ENCODE data around the gene ADAMTS14. TPM values are rescaled to one million over a fixed set of nuclear protein-coding genes. Genes with fewer than 3 reads are reported as not detected.
"Not testable (repeated sequence)": the region's sequence is repeated elsewhere in the genome, so short reads cannot be mapped to it uniquely, and the experiment has no call there.

The ADAMTS14 gene
- total RNA-seq, 1 experiment from 2014 or later = 0.91 TPM

DNA sequence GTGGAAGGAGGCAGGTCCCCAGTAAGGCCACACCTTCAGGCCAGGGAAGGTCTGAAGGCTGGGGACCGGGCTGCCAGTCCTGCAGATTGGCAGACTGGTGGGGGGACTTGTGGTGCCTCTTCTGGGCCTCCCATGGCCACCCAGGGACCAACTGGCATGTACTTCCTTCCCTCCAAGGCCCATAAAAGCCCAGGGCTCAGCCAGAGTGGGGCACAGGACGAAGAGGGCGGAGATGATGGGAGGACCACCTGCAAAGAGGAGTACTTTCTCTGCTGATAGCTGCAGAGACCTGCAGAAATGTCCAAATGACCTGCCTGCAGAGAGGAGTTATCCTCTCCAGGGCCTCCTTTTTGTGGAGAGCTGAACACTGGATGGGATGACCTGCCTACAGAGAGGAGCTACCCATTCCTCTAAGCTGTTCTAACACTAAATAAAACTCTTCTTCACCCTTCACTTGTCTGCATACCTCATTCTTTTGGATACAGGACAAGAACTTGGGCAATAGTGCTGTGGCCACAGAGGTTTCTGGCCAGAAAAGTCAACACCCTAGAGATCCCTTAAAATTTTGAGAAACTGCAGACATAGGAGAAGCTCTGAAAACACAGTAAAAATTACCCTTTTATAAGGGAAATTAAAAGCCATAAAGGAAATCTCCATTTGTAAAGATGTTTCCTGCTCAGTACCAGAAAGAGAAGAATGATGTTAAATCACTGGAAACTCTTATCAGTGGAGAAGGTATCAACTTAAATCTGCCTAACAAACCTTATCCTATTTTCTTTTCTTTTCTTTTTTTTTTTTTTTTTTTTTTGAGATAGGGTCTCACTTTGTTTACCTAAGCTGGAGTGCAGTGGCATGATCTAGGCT lies 49.1 kb upstream of the ADAMTS14 start:
- no peak overlapping the region for H3K4me2 ChIP-seq (ENCODE audit: low read length)
- peaks cover 3% of the 10 kb centered on the region for H3K4me1 ChIP-seq (ENCODE audit: insufficient read depth, low read length)
- H3K9ac ChIP-seq (ENCODE audit: low read length) = no peak overlapping the region
- TF ChIP-seq EZH2 (IDR thresholded peaks at IDR 0.05; ENCODE audit: low read length, unreplicated experiment) (no peak), EZH2phosphoT487 (IDR thresholded peaks at IDR 0.05; ENCODE audit: borderline replicate concordance, low read length) (no peak), CTCF (conservative IDR thresholded peaks at IDR 0.05; ENCODE audit: low read depth, low read length) (no peak)
- H3K9me2 ChIP-seq (replicated peaks; ENCODE audit: low read length) = no peaks in the 10 kb centered on the region
- no peaks in the 10 kb centered on the region for H3K27me3 ChIP-seq (ENCODE audit: low read length)
- no peak for ATAC-seq
- no peak overlapping the region for H3K4me3 ChIP-seq (ENCODE audit: low read length)
- H2AFZ ChIP-seq (ENCODE audit: low read length) = no peak overlapping the region
- intact Hi-C loops (cut with micrococcal nuclease) = no loop called here
- ChIA-PET CTCF (no interaction called here), POLR2A (ENCODE audit: unreplicated experiment) (no interaction called here)
- H3K79me2 ChIP-seq (ENCODE audit: low read length) = no peaks in the 10 kb centered on the region
- no peaks in the 10 kb centered on the region for H4K20me1 ChIP-seq (ENCODE audit: low read length)
- BruUV-seq (replicated peaks) = no TSS peak
- H3F3A ChIP-seq (ENCODE audit: low read length, unreplicated experiment) = no peaks in the 10 kb centered on the region
- peaks cover 14% of the 10 kb centered on the region for H3K9me3 ChIP-seq (ENCODE audit: low read length)
- H3K27ac ChIP-seq (ENCODE audit: low read length) = no peak overlapping the region
- no peak for DNase-seq
- H3K36me3 ChIP-seq (ENCODE audit: low read depth, low read length) = no peaks in the 10 kb centered on the region

DNA sequence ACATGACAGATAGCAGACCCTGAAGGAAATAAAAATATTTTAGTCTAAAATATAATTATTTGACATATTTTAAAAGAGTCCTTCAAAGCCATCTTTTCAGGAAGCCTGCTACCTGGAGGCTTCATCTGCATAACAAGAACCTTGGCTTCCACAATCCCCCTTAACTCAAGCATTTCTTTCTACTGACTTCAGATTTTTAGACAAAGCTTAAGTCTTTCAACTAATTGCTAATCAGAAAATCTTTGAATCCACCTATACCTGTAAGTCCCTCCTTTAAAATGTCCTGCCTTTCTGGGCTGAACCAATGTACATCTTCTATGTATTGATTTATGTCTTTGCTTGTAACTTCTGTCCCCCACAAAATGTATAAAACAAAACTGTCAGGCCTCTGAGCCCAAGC lies 46.2 kb upstream of the ADAMTS14 start:
- Histone ChIP-seq H3K4me3 (ENCODE audit: low read length) (no peak overlapping the region), H3K4me2 (ENCODE audit: low read length) (no peak overlapping the region), H3K4me1 (ENCODE audit: insufficient read depth, low read length) (no peaks in the 10 kb centered on the region), H3K36me3 (ENCODE audit: low read depth, low read length) (no peaks in the 10 kb centered on the region), H3K9ac (ENCODE audit: low read length) (no peak overlapping the region), H3K27me3 (ENCODE audit: low read length) (no peaks in the 10 kb centered on the region), H3K27ac (ENCODE audit: low read length) (no peak overlapping the region), H4K20me1 (ENCODE audit: low read length) (no peaks in the 10 kb centered on the region), H3F3A (ENCODE audit: low read length, unreplicated experiment) (no peaks in the 10 kb centered on the region), H3K9me2 (replicated peaks; ENCODE audit: low read length) (no peaks in the 10 kb centered on the region), H2AFZ (ENCODE audit: low read length) (no peak overlapping the region), H3K79me2 (ENCODE audit: low read length) (no peaks in the 10 kb centered on the region), H3K9me3 (ENCODE audit: low read length) (0 out of 2 replicates have a peak, but pooled peaks cover 6% of the 10 kb centered on the region)
- ChIA-PET POLR2A (ENCODE audit: unreplicated experiment) (no interaction called here), CTCF (no interaction called here)
- no TSS peak for BruUV-seq (replicated peaks)
- TF ChIP-seq CTCF (conservative IDR thresholded peaks at IDR 0.05; ENCODE audit: low read depth, low read length) (no peak), EZH2 (IDR thresholded peaks at IDR 0.05; ENCODE audit: low read length, unreplicated experiment) (no peak), EZH2phosphoT487 (IDR thresholded peaks at IDR 0.05; ENCODE audit: borderline replicate concordance, low read length) (no peak)
- DNase-seq (no peak), ATAC-seq (no peak)
- intact Hi-C loops (cut with micrococcal nuclease) = no loop called here

DNA sequence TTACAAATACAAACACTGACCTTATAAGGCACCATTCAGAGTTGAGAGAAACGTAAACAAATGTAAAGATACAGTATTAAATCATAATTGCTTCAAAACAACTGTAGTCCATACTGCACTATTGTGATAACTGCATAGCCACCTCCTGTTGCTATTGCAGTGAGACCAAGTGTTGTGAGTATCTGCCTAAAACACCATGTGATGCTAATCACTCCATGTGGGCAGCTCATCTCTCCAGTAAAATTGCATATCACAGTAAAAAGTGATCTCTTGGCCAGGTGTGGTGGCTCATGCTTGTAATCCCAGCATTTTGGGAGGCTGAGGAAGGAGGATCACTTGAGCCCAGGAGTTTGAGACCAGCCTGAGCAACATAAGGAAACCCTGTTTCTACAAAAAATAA lies 43.0 kb upstream of the ADAMTS14 start:
- Histone ChIP-seq H4K20me1 (ENCODE audit: low read length) (no peaks in the 10 kb centered on the region), H2AFZ (ENCODE audit: low read length) (no peak overlapping the region), H3K79me2 (ENCODE audit: low read length) (no peaks in the 10 kb centered on the region), H3K27ac (ENCODE audit: low read length) (no peak overlapping the region), H3K27me3 (ENCODE audit: low read length) (no peaks in the 10 kb centered on the region), H3K9ac (ENCODE audit: low read length) (no peak overlapping the region), H3K4me2 (ENCODE audit: low read length) (no peak overlapping the region), H3K4me3 (ENCODE audit: low read length) (no peak overlapping the region), H3K9me2 (replicated peaks; ENCODE audit: low read length) (no peaks in the 10 kb centered on the region), H3K4me1 (ENCODE audit: insufficient read depth, low read length) (no peaks in the 10 kb centered on the region; the same call in 1 of the 2 replicates), H3K36me3 (ENCODE audit: low read depth, low read length) (no peaks in the 10 kb centered on the region), H3F3A (ENCODE audit: low read length, unreplicated experiment) (no peaks in the 10 kb centered on the region), H3K9me3 (ENCODE audit: low read length) (0 out of 2 replicates have a peak, but pooled peaks cover 6% of the 10 kb centered on the region)
- BruUV-seq (replicated peaks) = no TSS peak
- DNase-seq (no peak), ATAC-seq (no peak)
- ChIA-PET CTCF (no interaction called here), POLR2A (ENCODE audit: unreplicated experiment) (no interaction called here)
- intact Hi-C loops (cut with micrococcal nuclease) = no loop called here
- no peak for TF ChIP-seq EZH2 (IDR thresholded peaks at IDR 0.05; ENCODE audit: low read length, unreplicated experiment)
- TF ChIP-seq CTCF (conservative IDR thresholded peaks at IDR 0.05; ENCODE audit: low read depth, low read length) = no peak
- TF ChIP-seq EZH2phosphoT487 (IDR thresholded peaks at IDR 0.05; ENCODE audit: borderline replicate concordance, low read length) = no peak

DNA sequence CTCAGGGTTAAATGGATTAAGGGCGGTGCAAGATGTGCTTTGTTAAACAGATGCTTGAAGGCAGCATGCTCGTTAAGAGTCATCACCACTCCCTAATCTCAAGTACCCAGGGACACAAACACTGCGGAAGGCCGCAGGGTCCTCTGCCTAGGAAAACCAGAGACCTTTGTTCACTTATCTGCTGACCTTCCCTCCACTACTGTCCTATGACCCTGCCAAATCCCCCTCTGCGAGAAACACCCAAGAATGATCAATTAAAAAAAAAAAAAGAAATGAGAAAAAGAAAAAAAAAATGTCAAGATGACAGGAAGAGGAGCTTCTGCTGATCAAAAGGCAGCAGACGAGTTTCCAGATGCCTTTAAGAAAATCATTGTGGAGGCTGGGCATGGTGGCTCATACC lies 40.6 kb upstream of the ADAMTS14 start:
- H3K4me2 ChIP-seq (ENCODE audit: low read length); H3K9me3 ChIP-seq (ENCODE audit: low read length); H3K9ac ChIP-seq (ENCODE audit: low read length); BruUV-seq (replicated peaks); H3F3A ChIP-seq (ENCODE audit: low read length, unreplicated experiment); H3K27ac ChIP-seq (ENCODE audit: low read length); POLR2A ChIA-PET (ENCODE audit: unreplicated experiment); H2AFZ ChIP-seq (ENCODE audit: low read length); H3K27me3 ChIP-seq (ENCODE audit: low read length); H4K20me1 ChIP-seq (ENCODE audit: low read length); H3K79me2 ChIP-seq (ENCODE audit: low read length); H3K4me3 ChIP-seq (ENCODE audit: low read length); ATAC-seq; H3K4me1 ChIP-seq (ENCODE audit: insufficient read depth, low read length); intact Hi-C loops (cut with micrococcal nuclease); DNase-seq; H3K9me2 ChIP-seq (replicated peaks; ENCODE audit: low read length); H3K36me3 ChIP-seq (ENCODE audit: low read depth, low read length): not testable (repeated sequence)
- CTCF ChIA-PET = interaction anchor here (0.6 kb wide), 1 partner anchor 171 kb away, joined by 3 read pairs; no protein-coding TSS in a partner anchor

Measured in PC-3 (cell line).